Uterus (tissue), 4 donors: ENCODE measurements around the gene ADD2. TPM values are rescaled to one million over a fixed set of nuclear protein-coding genes. Genes with fewer than 3 reads are reported as not detected.

Experiments
- DNase-seq, 2 donors: peaks; one replicate each; pipeline ENCODE4 v3.0.0-alpha.2; 2019 to 2020
- H3K27ac ChIP-seq, 2 donors: fragments of 200-600 bp; sonication (generic); 1 replicate in 1 of 2; 2 replicates in 1 of 2; pipeline ENCODE4 v1.5.1; 2016 to 2018
- H3K27me3 ChIP-seq, 2 donors: fragments of 200-600 bp; sonication (generic); one replicate each; pipeline ENCODE4 v1.5.1; 2018 to 2019; ENCODE audit warnings: control low read depth in 1 of 2
- H3K36me3 ChIP-seq, 2 donors: fragments of 200-600 bp; sonication (generic); one replicate each; pipeline ENCODE4 v1.5.1; 2019; ENCODE audit warnings: control low read depth in 1 of 2
- H3K4me1 ChIP-seq, 2 donors: fragments of 200-600 bp; sonication (generic); one replicate each; pipeline ENCODE4 v1.5.1; 2018 to 2019; ENCODE audit warnings: control low read depth in 1 of 2
- H3K4me3 ChIP-seq, 2 donors: fragments of 200-600 bp; sonication (generic); 1 replicate in 1 of 2; 2 replicates in 1 of 2; pipeline ENCODE4 v1.5.1; 2018 to 2019; ENCODE audit warnings: mild to moderate bottlenecking in 1 of 2
- H3K9me3 ChIP-seq, 2 donors: fragments of 200-600 bp; sonication (generic); one replicate each; pipeline ENCODE4 v1.5.1; 2019; ENCODE audit warnings: control low read depth in 1 of 2
- CTCF ChIP-seq, 4 experiments: fragments of 200-600 bp in 2 of 4; fragments of 450-650 bp in 2 of 4; sonication (generic) in 2 of 4; IDR thresholded peaks; one replicate each; pipeline ENCODE4 v1.5.1; 2016 to 2019; ENCODE audit warnings: antibody characterized with exemption in 4 of 4, mild to moderate bottlenecking in 2 of 4, moderate library complexity in 1 of 4
- POLR2A ChIP-seq, 2 donors: fragments of 450-650 bp; IDR thresholded peaks; one replicate each; pipeline ENCODE4 v1.6.1; 2016; ENCODE audit warnings: antibody characterized with exemption in 2 of 2, mild to moderate bottlenecking in 1 of 2, moderate library complexity in 1 of 2
- intact Hi-C: fragments of 100-400 bp; cut with DNase I; formaldehyde crosslinking; loops from one replicate; pipeline ENCODE4 v1.15.1; 2023; ENCODE audit warnings: low total_unique reads
- total RNA-seq, 4 donors: library from RNA; depleted of rRNA in 3 of 4; stranded (reverse); fragments of >200 nt in 3 of 4; gene quantifications; one replicate each; pipeline versions ENCODE4 v1.1.0 to v1.2.4, GENCODE V29; 2014 to 2023
- donor health status: DM: yes; HTN: yes; CAD: no.

ADD2 gene
- total RNA-seq = 1 to 10 TPM in 2 of 4 donors, under 1 TPM in 2; 0.51 to 5.2 (median 2.6) TPM

- no peak for DNase-seq
- peaks cover 0 to 14% of the 10 kb centered on the region in 2 donors for H3K27me3 ChIP-seq
- no peaks in the 10 kb centered on the region for H3K9me3 ChIP-seq
Measured at GRCh38 chr2:70767699-70768589, at the start of gene ADD2. TSS of gene ADD2 (minus strand) at chr2:70768200. CDS start at chr2:70706408, 61,792 bp downstream.

GRCh38 chr2:70817284-70817954 lies 49.4 kb upstream of the ADD2 start:
- intact Hi-C loops = no loop called here
- Histone ChIP-seq H3K36me3 (no peaks in the 10 kb centered on the region), H3K27me3 (no peaks in the 10 kb centered on the region), H3K9me3 (no peaks in the 10 kb centered on the region), H3K4me1 (no peaks in the 10 kb centered on the region), H3K27ac (no peak overlapping the region), H3K4me3 (no peak overlapping the region)
- TF ChIP-seq POLR2A (IDR thresholded peaks at IDR 0.05) (no peak), CTCF (IDR thresholded peaks at IDR 0.05) (no peak)
- no peak for DNase-seq

More at GRCh38 chr2:70767699-70768589, at the start of gene ADD2:
- TF ChIP-seq POLR2A (IDR thresholded peaks at IDR 0.05) (no peak), CTCF (IDR thresholded peaks at IDR 0.05) (peak in 1 of 4 experiments; percentile 19)
- intact Hi-C loops = no loop called here
- Histone ChIP-seq H3K4me3 (peak within 1 kb of the TSS; percentile 21 to 29), H3K4me1 (peaks cover 0 to 13% of the 10 kb centered on the region in 2 donors), H3K27ac (no peak within 1 kb of the TSS), H3K36me3 (no peaks in the 10 kb centered on the region)

- no peak for DNase-seq
- H3K4me3 ChIP-seq = no peak overlapping the region
- no peaks in the 10 kb centered on the region for H3K36me3 ChIP-seq
- no peak for TF ChIP-seq CTCF (IDR thresholded peaks at IDR 0.05)
- no peak for TF ChIP-seq POLR2A (IDR thresholded peaks at IDR 0.05)
- intact Hi-C loops = no loop called here
- no peaks in the 10 kb centered on the region for H3K4me1 ChIP-seq
- no peaks in the 10 kb centered on the region for H3K9me3 ChIP-seq
- H3K27me3 ChIP-seq = no peaks in the 10 kb centered on the region
- no peak overlapping the region for H3K27ac ChIP-seq
Measured at GRCh38 chr2:70816726-70817125, 48.7 kb upstream of the ADD2 start.

GRCh38 chr2:70808983-70809958 lies 41.3 kb upstream of the ADD2 start:
- no peak overlapping the region for H3K27ac ChIP-seq
- no peaks in the 10 kb centered on the region for H3K4me1 ChIP-seq
- intact Hi-C loops = no loop called here
- no peak for TF ChIP-seq POLR2A (IDR thresholded peaks at IDR 0.05)
- no peak for TF ChIP-seq CTCF (IDR thresholded peaks at IDR 0.05)
- no peak for DNase-seq
- no peaks in the 10 kb centered on the region for H3K9me3 ChIP-seq
- H3K36me3 ChIP-seq = no peaks in the 10 kb centered on the region
- H3K27me3 ChIP-seq = no peaks in the 10 kb centered on the region
- no peak overlapping the region for H3K4me3 ChIP-seq
